Right atrium auricular region (tissue), 2 donors: Measurements from ENCODE around the gene OR6C76. TPM values are rescaled to one million over a fixed set of nuclear protein-coding genes. Genes with fewer than 3 reads are reported as not detected.

Source experiments
- DNase-seq: peaks from one replicate; pipeline ENCODE4 v3.0.0-alpha.2; 2019; ENCODE audit warnings: low spot score
- H3K27ac ChIP-seq, 2 donors: fragments of 200-600 bp; sonication (generic); 1 replicate in 1 of 2; 2 replicates in 1 of 2; pipeline ENCODE4 v1.5.1; 2016 to 2019
- H3K27me3 ChIP-seq, 2 donors: fragments of 200-600 bp; sonication (generic); one replicate each; pipeline versions ENCODE4 v1.5.1 to v1.6.0; 2017 to 2019
- H3K36me3 ChIP-seq: fragments of 200-600 bp; sonication (generic); one replicate; pipeline ENCODE4 v1.5.1; 2016
- H3K4me1 ChIP-seq, 2 donors: fragments of 200-600 bp; sonication (generic); one replicate each; pipeline versions ENCODE4 v1.5.1 to v1.6.0; 2017 to 2019
- H3K4me3 ChIP-seq, 2 donors: fragments of 200-600 bp; sonication (generic); 1 replicate in 1 of 2; 2 replicates in 1 of 2; pipeline ENCODE4 v1.5.1; 2017 to 2019; ENCODE audit warnings: mild to moderate bottlenecking in 1 of 2, moderate library complexity in 1 of 2
- H3K9me3 ChIP-seq, 2 donors: fragments of 200-600 bp; sonication (generic); one replicate each; pipeline ENCODE4 v1.5.1; 2019
- CTCF ChIP-seq, 2 donors: fragments of 200-600 bp; sonication (generic); IDR thresholded peaks; one replicate each; pipeline ENCODE4 v1.5.1; 2019; ENCODE audit warnings: antibody characterized with exemption in 2 of 2
- total RNA-seq, 2 donors: library from RNA; depleted of rRNA; stranded (reverse); fragments of >200 nt; gene quantifications; one replicate each; pipeline ENCODE4 v1.1.0, GENCODE V29; 2016

The OR6C76 gene
- total RNA-seq, 2 donors from 2014 or later: not detected

GRCh38 chr12:55467836-55468235 is 41.8 kb downstream of the OR6C76 start:
- H3K27me3 ChIP-seq: no peaks in the 10 kb centered on the region
- DNase-seq: no peak
- no peak for TF ChIP-seq CTCF (IDR thresholded peaks at IDR 0.05)
- H3K36me3 ChIP-seq: no peaks in the 10 kb centered on the region
- no peaks in the 10 kb centered on the region for H3K4me1 ChIP-seq
- no peak overlapping the region for H3K4me3 ChIP-seq
- no peaks in the 10 kb centered on the region for H3K9me3 ChIP-seq
- H3K27ac ChIP-seq: no peak overlapping the region

DNA sequence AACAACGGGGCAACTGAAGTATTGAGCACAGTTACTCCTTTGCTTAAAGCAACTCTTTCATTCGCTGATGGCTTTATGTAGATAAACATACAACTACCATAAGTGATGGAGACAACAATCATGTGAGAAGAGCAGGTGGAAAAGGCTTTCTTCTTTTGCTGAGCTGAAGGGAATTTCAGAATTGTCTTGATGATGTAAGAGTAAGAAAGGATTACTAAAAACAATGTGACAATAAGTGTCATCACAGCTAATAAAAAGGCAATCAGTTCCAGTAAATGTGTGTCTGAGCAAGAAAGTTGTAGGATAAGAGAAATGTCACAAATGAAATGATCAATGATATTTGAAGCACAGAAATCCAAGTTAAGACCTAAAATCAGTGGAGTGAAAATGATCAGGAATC is 43.2 kb downstream of the OR6C76 start:
- Histone ChIP-seq H3K9me3 (no peaks in the 10 kb centered on the region), H3K4me1 (no peaks in the 10 kb centered on the region), H3K27me3 (no peaks in the 10 kb centered on the region), H3K27ac (no peak overlapping the region), H3K36me3 (no peaks in the 10 kb centered on the region), H3K4me3 (no peak overlapping the region)
- TF ChIP-seq CTCF (IDR thresholded peaks at IDR 0.05): no peak
- DNase-seq: no peak

DNA sequence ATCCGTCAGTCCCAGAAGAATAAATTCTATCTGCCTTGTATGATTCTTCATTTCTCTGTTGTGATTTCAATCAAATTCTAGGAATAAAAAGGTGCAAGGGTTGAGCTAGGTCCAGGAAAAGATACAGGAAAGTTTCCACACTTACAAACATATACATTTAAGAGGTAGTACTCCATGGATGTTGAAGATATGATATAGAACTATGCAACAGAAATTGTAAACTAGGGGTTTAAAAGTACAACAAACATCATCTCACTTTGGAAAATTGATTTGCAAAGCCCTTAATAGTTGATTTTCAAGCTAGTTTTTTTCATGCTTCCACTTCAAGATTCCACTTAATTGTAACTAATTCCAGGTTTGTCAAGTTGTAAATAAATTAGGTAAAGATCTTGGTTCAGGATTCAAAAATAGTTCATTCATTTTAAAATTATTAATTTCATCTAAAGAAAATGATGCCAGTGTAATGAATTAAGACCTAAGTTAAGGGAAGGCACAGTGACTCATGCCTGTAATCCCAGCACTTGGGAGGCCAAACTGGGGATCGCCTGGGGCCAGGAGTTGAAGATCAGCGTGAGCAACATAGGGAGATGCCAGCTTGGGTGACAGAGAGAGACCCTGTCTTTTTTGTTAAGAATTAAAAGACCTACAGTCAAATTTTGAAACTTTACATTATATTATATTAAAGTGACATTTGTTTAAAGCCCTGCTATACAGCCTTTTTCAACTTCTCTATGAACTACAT is 44.2 kb downstream of the OR6C76 start, which contains the start of gene OR6C70:
TSS of gene OR6C70 (minus strand) at position 51 of the 742 bp plus-strand sequence. CDS start at position 51, 0 bp downstream.
- Histone ChIP-seq H3K27me3 (no peaks in the 10 kb centered on the region), H3K9me3 (no peaks in the 10 kb centered on the region), H3K4me1 (no peaks in the 10 kb centered on the region), H3K27ac (no peak within 1 kb of the TSS), H3K4me3 (no peak within 1 kb of the TSS), H3K36me3 (no peaks in the 10 kb centered on the region)
- TF ChIP-seq CTCF (IDR thresholded peaks at IDR 0.05): no peak
- DNase-seq: no peak

GRCh38 chr12:55472264-55472663 is 46.2 kb downstream of the OR6C76 start:
- Histone ChIP-seq H3K36me3 (no peaks in the 10 kb centered on the region), H3K27me3 (no peaks in the 10 kb centered on the region), H3K27ac (no peak overlapping the region), H3K9me3 (no peaks in the 10 kb centered on the region), H3K4me3 (no peak overlapping the region), H3K4me1 (no peaks in the 10 kb centered on the region)
- no peak for TF ChIP-seq CTCF (IDR thresholded peaks at IDR 0.05)
- DNase-seq: no peak

Other genes starting within 250 kb of the OR6C76 start
- not detected for gene OR10A7, start 205.2 kb upstream of the OR6C76 start, total RNA-seq
- gene OR6C74, start 181.6 kb upstream of the OR6C76 start, total RNA-seq: not detected
- gene OR6C6, start 129.7 kb upstream of the OR6C76 start, total RNA-seq: not detected
- not detected for gene OR6C1, start 111.9 kb upstream of the OR6C76 start, total RNA-seq
- not detected for gene OR6C3, start 95.5 kb upstream of the OR6C76 start, total RNA-seq
- not detected for gene OR6C75, start 63.3 kb upstream of the OR6C76 start, total RNA-seq
- gene OR6C65, start 25.7 kb upstream of the OR6C76 start, total RNA-seq: not detected
- gene OR6C2, start 17.8 kb downstream of the OR6C76 start, total RNA-seq: not detected
- gene OR6C70, start 43.9 kb downstream of the OR6C76 start, total RNA-seq: not detected
- not detected for gene OR6C68, start 66.1 kb downstream of the OR6C76 start, total RNA-seq
- gene OR6C4, start 123.3 kb downstream of the OR6C76 start, total RNA-seq: not detected
- not detected for gene OR2AP1, start 146.2 kb downstream of the OR6C76 start, total RNA-seq
- not detected for gene OR10P1, start 210.6 kb downstream of the OR6C76 start, total RNA-seq